ENCODE results near the gene STOM. TPM values are rescaled to one million over a fixed set of nuclear protein-coding genes. Genes with fewer than 3 reads are reported as not detected.

Gene STOM
- total and polyA plus RNA-seq, 10 of the 15 experiments (the other 5 are each of a cell fraction or from before 2014, with no cell fraction given): 6.7 to 47.4 (median 39.8) TPM

DNA sequence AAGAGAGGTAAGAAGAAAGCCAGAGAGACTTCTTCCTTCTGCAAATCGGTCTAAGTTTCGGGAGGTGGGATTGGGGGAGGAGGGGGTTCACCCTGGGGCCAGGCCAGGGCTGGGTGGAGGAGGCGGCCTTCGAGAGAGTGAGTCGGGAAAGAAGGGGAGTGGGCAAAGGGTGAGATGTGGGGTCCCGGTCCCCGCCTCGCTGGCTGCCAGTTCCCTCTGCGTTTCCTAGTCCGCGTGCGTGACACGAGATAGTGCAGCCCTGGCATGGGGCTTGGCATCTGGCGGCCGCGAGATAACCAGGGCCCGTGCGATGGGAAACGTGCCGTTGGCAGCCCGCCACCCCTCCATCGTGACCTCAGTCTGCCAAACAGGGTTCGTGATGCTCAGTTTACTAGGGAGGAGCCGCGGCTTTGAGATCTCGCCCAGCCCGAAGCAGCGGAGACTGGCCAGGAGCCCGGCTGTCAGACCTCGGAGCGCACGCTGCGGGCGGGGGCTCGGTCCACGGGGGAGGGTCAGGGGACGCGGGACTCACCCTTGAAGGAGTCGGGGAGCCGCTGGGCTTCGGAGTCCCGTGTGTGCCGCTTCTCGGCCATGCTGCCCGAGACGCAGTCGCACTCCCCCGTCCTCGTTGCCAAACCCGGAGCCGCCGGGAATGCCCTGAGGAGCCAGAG, at the start of gene STOM (continued):
- TF ChIP-seq, protein P1, sequence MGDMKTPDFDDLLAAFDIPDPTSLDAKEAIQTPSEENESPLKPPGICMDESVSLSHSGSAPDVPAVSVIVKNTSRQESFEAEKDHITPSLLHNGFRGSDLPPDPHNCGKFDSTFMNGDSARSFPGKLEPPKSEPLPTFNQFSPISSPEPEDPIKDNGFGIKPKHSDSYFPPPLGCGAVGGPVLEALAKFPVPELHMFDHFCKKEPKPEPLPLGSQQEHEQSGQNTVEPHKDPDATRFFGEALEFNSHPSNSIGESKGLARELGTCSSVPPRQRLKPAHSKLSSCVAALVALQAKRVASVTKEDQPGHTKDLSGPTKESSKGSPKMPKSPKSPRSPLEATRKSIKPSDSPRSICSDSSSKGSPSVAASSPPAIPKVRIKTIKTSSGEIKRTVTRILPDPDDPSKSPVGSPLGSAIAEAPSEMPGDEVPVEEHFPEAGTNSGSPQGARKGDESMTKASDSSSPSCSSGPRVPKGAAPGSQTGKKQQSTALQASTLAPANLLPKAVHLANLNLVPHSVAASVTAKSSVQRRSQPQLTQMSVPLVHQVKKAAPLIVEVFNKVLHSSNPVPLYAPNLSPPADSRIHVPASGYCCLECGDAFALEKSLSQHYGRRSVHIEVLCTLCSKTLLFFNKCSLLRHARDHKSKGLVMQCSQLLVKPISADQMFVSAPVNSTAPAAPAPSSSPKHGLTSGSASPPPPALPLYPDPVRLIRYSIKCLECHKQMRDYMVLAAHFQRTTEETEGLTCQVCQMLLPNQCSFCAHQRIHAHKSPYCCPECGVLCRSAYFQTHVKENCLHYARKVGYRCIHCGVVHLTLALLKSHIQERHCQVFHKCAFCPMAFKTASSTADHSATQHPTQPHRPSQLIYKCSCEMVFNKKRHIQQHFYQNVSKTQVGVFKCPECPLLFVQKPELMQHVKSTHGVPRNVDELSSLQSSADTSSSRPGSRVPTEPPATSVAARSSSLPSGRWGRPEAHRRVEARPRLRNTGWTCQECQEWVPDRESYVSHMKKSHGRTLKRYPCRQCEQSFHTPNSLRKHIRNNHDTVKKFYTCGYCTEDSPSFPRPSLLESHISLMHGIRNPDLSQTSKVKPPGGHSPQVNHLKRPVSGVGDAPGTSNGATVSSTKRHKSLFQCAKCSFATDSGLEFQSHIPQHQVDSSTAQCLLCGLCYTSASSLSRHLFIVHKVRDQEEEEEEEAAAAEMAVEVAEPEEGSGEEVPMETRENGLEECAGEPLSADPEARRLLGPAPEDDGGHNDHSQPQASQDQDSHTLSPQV (IDR thresholded peaks at IDR 0.05): no peak
- TF ChIP-seq SUZ12 (IDR thresholded peaks at IDR 0.05; ENCODE audit: unreplicated experiment) (no peak), ZNF384 (IDR thresholded peaks at IDR 0.05; ENCODE audit: borderline replicate concordance, low read depth, low read length) (no peak), SMAD1 (IDR thresholded peaks at IDR 0.05; ENCODE audit: low read depth, partially characterized antibody) (no peak), SREBF1 (IDR thresholded peaks at IDR 0.05; ENCODE audit: low read length) (no peak), PAX5 (IDR thresholded peaks at IDR 0.05; ENCODE audit: borderline replicate concordance, low read depth, low read length) (no peak), MTA3 (IDR thresholded peaks at IDR 0.05; ENCODE audit: borderline replicate concordance, low read length) (no peak), HDGF (IDR thresholded peaks at IDR 0.05) (no peak), RCOR1 (conservative IDR thresholded peaks at IDR 0.05; ENCODE audit: low read depth, low read length) (no peak), TAF1 (IDR thresholded peaks at IDR 0.05; ENCODE audit: borderline replicate concordance, low read depth, low read length) (no peak), TCF7 (IDR thresholded peaks at IDR 0.05; ENCODE audit: borderline replicate concordance) (no peak), CEBPB (IDR thresholded peaks at IDR 0.05; ENCODE audit: borderline replicate concordance in 1 of 2, low read depth in 2 of 2, low read length in 2 of 2) (no peak), NRF1 (conservative IDR thresholded peaks at IDR 0.05; ENCODE audit: low read depth, low read length) (no peak), NFYB (IDR thresholded peaks at IDR 0.05; ENCODE audit: insufficient read depth, low read depth, low read length) (no peak), TARDBP (IDR thresholded peaks at IDR 0.05; ENCODE audit: borderline replicate concordance) (no peak), RBBP5 (conservative IDR thresholded peaks at IDR 0.05) (no peak), BCL11A (IDR thresholded peaks at IDR 0.05; ENCODE audit: low read depth, low read length) (no peak), CREB1 (IDR thresholded peaks at IDR 0.05; ENCODE audit: low read depth) (no peak), ZNF217 (IDR thresholded peaks at IDR 0.05) (no peak), CHD2 (IDR thresholded peaks at IDR 0.05; ENCODE audit: borderline replicate concordance, low read depth, low read length) (0 out of 2 replicates have a peak, but pooled peaks have one; percentile 35)
- TF ChIP-seq, protein P2, sequence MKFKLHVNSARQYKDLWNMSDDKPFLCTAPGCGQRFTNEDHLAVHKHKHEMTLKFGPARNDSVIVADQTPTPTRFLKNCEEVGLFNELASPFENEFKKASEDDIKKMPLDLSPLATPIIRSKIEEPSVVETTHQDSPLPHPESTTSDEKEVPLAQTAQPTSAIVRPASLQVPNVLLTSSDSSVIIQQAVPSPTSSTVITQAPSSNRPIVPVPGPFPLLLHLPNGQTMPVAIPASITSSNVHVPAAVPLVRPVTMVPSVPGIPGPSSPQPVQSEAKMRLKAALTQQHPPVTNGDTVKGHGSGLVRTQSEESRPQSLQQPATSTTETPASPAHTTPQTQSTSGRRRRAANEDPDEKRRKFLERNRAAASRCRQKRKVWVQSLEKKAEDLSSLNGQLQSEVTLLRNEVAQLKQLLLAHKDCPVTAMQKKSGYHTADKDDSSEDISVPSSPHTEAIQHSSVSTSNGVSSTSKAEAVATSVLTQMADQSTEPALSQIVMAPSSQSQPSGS (IDR thresholded peaks at IDR 0.05; ENCODE audit: low read length): no peak
- TF ChIP-seq, protein P3, sequence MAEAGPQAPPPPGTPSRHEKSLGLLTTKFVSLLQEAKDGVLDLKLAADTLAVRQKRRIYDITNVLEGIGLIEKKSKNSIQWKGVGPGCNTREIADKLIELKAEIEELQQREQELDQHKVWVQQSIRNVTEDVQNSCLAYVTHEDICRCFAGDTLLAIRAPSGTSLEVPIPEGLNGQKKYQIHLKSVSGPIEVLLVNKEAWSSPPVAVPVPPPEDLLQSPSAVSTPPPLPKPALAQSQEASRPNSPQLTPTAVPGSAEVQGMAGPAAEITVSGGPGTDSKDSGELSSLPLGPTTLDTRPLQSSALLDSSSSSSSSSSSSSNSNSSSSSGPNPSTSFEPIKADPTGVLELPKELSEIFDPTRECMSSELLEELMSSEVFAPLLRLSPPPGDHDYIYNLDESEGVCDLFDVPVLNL (IDR thresholded peaks at IDR 0.05; ENCODE audit: low read depth, low read length): no peak
- TF ChIP-seq, protein P4, sequence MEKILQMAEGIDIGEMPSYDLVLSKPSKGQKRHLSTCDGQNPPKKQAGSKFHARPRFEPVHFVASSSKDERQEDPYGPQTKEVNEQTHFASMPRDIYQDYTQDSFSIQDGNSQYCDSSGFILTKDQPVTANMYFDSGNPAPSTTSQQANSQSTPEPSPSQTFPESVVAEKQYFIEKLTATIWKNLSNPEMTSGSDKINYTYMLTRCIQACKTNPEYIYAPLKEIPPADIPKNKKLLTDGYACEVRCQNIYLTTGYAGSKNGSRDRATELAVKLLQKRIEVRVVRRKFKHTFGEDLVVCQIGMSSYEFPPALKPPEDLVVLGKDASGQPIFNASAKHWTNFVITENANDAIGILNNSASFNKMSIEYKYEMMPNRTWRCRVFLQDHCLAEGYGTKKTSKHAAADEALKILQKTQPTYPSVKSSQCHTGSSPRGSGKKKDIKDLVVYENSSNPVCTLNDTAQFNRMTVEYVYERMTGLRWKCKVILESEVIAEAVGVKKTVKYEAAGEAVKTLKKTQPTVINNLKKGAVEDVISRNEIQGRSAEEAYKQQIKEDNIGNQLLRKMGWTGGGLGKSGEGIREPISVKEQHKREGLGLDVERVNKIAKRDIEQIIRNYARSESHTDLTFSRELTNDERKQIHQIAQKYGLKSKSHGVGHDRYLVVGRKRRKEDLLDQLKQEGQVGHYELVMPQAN (conservative IDR thresholded peaks at IDR 0.05): no peak

Measured in GM12878 (cell line).